K562 (cell line): ENCODE data around the gene GMPR. TPM values are rescaled to one million over a fixed set of nuclear protein-coding genes. Genes with fewer than 3 reads are reported as not detected.

Experiments
- ATAC-seq: fragments of 200-7000 bp; cut with Tn5 transposase; 3 replicates; pipeline ENCODE4 v1.9.1; 2020; ENCODE audit warnings: moderate library complexity
- BruUV-seq: library from RNA; stranded (reverse); fragments of 400-500 nt; replicated peaks from 2 replicates; lab custom pipeline; 2021; lab: Mats Ljungman, UMichigan
- CTCF ChIA-PET: fragments of 300-600 bp; formaldehyde crosslinking; extraction: SDS; loops from one replicate; lab custom pipeline; 2021; ENCODE audit warnings: low intra/inter-chr PET ratio; lab: Yijun Ruan, JAX
- POLR2A ChIA-PET: fragments of 300-600, 350-650 bp; sonication (Branson Sonifier 250); formaldehyde crosslinking; extraction: SDS; loops from one replicate; lab custom pipeline; 2021; ENCODE audit warnings: antibody characterized with exemption, inconsistent platforms; lab: Yijun Ruan, JAX
- DNase-seq, 4 experiments: peaks; one replicate each; pipeline versions ENCODE4 v3.0.0 to v3.0.0-alpha.2; 2011 to 2018; ENCODE audit warnings: low spot score in 3 of 4, mixed read lengths in 3 of 4; ENCODE audit errors: extremely low read depth in 1 of 4
- FAIRE-seq: peaks from 2 replicates; lab custom pipeline; 2011; peaks lifted over from hg19 to GRCh38; lab: Jason Lieb, UNC
- H2AFZ ChIP-seq: 2 replicates; pipeline ENCODE4 v1.6.0; 2011; ENCODE audit warnings: low read depth, low read length, control low read depth, inconsistent platforms
- H3K27ac ChIP-seq: fragments of 200-600 bp; 3 replicates; pipeline ENCODE4 v1.8.0; 2011; ENCODE audit warnings: low read depth, mild to moderate bottlenecking, control low read depth, inconsistent platforms, low read length, moderate library complexity, mixed read lengths; ENCODE audit errors: extremely low read depth
- H3K27me3 ChIP-seq, 2 experiments: fragments of 300-600 bp in 1 of 2; 2 replicates in 1 of 2; 3 replicates in 1 of 2; pipeline versions ENCODE4 v1.6.0 to v1.8.0; 2011; ENCODE audit warnings: inconsistent platforms in 2 of 2, low read length in 2 of 2, mild to moderate bottlenecking in 1 of 2, mixed read lengths in 1 of 2, moderate library complexity in 1 of 2; ENCODE audit not compliant: control insufficient read depth in 2 of 2, insufficient read depth in 2 of 2
- H3K36me3 ChIP-seq: fragments of 300-600 bp; 3 replicates; pipeline ENCODE4 v1.8.0; 2011; ENCODE audit warnings: mild to moderate bottlenecking, low read length, inconsistent platforms; ENCODE audit not compliant: control insufficient read depth, insufficient read depth
- H3K4me1 ChIP-seq, 2 experiments: fragments of 200-600 bp in 1 of 2; replicated peaks in 1 of 2; 2 replicates in 1 of 2; 3 replicates in 1 of 2; pipeline versions ENCODE4 v1.5.1 to v1.8.0; 2011; ENCODE audit warnings: inconsistent platforms in 2 of 2, low read length in 2 of 2, mild to moderate bottlenecking in 1 of 2, mixed read lengths in 1 of 2, moderate library complexity in 1 of 2; ENCODE audit not compliant: control insufficient read depth in 2 of 2, insufficient read depth in 2 of 2
- H3K4me2 ChIP-seq: 2 replicates; pipeline ENCODE4 v1.6.1; 2011; ENCODE audit warnings: low read length, control low read depth, inconsistent platforms, mixed read lengths; ENCODE audit not compliant: insufficient read depth
- H3K4me3 ChIP-seq: fragments of 200-600 bp; sonication (generic), shearing (Covaris generic); 2 replicates; pipeline ENCODE4 v1.5.1; 2016; ENCODE audit warnings: control low read depth, inconsistent platforms
- H3K79me2 ChIP-seq: fragments of 200-600 bp; 3 replicates; pipeline ENCODE4 v1.8.0; 2011; ENCODE audit warnings: low read length, inconsistent platforms; ENCODE audit not compliant: control insufficient read depth, insufficient read depth
- H3K9ac ChIP-seq, 2 experiments: 2 replicates each; pipeline versions ENCODE4 v1.6.0 to v1.6.1; 2011; ENCODE audit warnings: low read depth in 2 of 2, low read length in 2 of 2, control low read depth in 1 of 2, inconsistent platforms in 1 of 2, mild to moderate bottlenecking in 1 of 2, mixed read lengths in 1 of 2; ENCODE audit not compliant: insufficient read depth in 1 of 2
- H3K9me1 ChIP-seq: one replicate; pipeline ENCODE4 v1.6.0; 2011; ENCODE audit warnings: inconsistent platforms, mild to moderate bottlenecking, low read length, moderate library complexity; ENCODE audit not compliant: control insufficient read depth, insufficient read depth
- H3K9me3 ChIP-seq: replicated peaks from 2 replicates; pipeline ENCODE4 v1.5.1; 2011; ENCODE audit warnings: low read depth, low read length, inconsistent platforms; ENCODE audit not compliant: control insufficient read depth, insufficient read depth
- H4K20me1 ChIP-seq: replicated peaks from 2 replicates; pipeline ENCODE4 v1.6.1; 2011; ENCODE audit warnings: low read length, inconsistent platforms, mixed read lengths; ENCODE audit not compliant: control insufficient read depth, insufficient read depth
- CBX3 ChIP-seq, 2 experiments: IDR thresholded peaks; 1 replicate in 1 of 2; 2 replicates in 1 of 2; pipeline ENCODE4 v1.6.1; 2012; ENCODE audit warnings: inconsistent platforms in 2 of 2, low read length in 2 of 2, borderline replicate concordance in 1 of 2, control low read depth in 1 of 2
- CHCHD3 ChIP-seq: fragments of 250-450 bp; sonication (Bioruptor Pico); IDR thresholded peaks from 2 replicates; pipeline ENCODE4 v2.1.2; 2022; ENCODE audit warnings: mild to moderate bottlenecking
- DIDO1 ChIP-seq: fragments of 450-650 bp; IDR thresholded peaks from 2 replicates; pipeline ENCODE4 v1.6.1; 2016; ENCODE audit warnings: low read depth, missing biosample characterization, missing genetic modification characterization
- FOXP1 ChIP-seq: sonication (generic); formaldehyde crosslinking; IDR thresholded peaks from 2 replicates; pipeline ENCODE4 v1.8.0; 2022; ENCODE audit warnings: mild to moderate bottlenecking, missing genetic modification reagents
- HNRNPH1 ChIP-seq: fragments of 200-400 bp; formaldehyde crosslinking; optimal IDR thresholded peaks from 2 replicates; pipeline ENCODE3; 2017; ENCODE audit warnings: low read depth, mild to moderate bottlenecking, low read length, moderate library complexity
- KLF6 ChIP-seq: fragments of 250-450 bp; sonication (Bioruptor Pico); IDR thresholded peaks from 2 replicates; pipeline ENCODE4 v1.4.0; 2020; ENCODE audit warnings: mild to moderate bottlenecking, moderate library complexity, borderline replicate concordance
- SNAPC5 ChIP-seq: fragments of 250-450 bp; sonication (Bioruptor Pico); IDR thresholded peaks from 2 replicates; pipeline ENCODE4 v1.8.0; 2021; ENCODE audit warnings: moderate library complexity, mild to moderate bottlenecking, inconsistent platforms
- ZNF347 ChIP-seq: fragments of 450-650 bp; formaldehyde crosslinking; IDR thresholded peaks from 2 replicates; pipeline ENCODE4 v1.4.0; 2020; ENCODE audit warnings: low read depth, mild to moderate bottlenecking, moderate library complexity
- ZNF76 ChIP-seq: fragments of 250-450 bp; sonication (Bioruptor Pico); IDR thresholded peaks from 2 replicates; pipeline ENCODE4 v1.4.0; 2020; ENCODE audit warnings: mild to moderate bottlenecking, moderate library complexity, borderline replicate concordance
- WGBS: fragments of 100-300 bp; shearing (Covaris generic); methylation state at CpG from one replicate; pipeline ENCODE4 v1.1.6; 2016; ENCODE audit warnings: low coverage, mixed read lengths; ENCODE audit not compliant: insufficient coverage; ENCODE audit errors: missing lambda C conversion rate; 5-methylcytosine and 5-hydroxymethylcytosine counted together
- in situ Hi-C: fragments of 300-500 bp; cut with MboI; formaldehyde crosslinking; loops from 4 replicates; pipeline ENCODE4 v1.15.0; 2018; ENCODE audit warnings: inconsistent platforms, mixed read lengths
- intact Hi-C: fragments of 100-400 bp; cut with micrococcal nuclease; formaldehyde crosslinking; loops from 2 replicates; pipeline ENCODE4 v1.14.2; 2022
- polyA plus RNA-seq, 8 experiments: library from polyadenylated mRNA; depleted of rRNA in 4 of 8; stranded (reverse) in 5 of 8; unstranded in 3 of 8; fragments of >200 nt; fragmentation: Nextera tagmentation in 2 of 8; fragmentation: Illumina TruSeq in 1 of 8; extraction: Ambion mirVana in 2 of 8; extraction: Trizol in 1 of 8; gene quantifications; 2 replicates each; pipeline versions ENCODE4 v1.2.1 to v1.2.3, GENCODE V29; 2011 to 2014; ENCODE audit warnings: inconsistent platforms in 1 of 8, missing spikeins in 1 of 8
- total RNA-seq, 7 experiments: library from RNA; depleted of rRNA in 6 of 7; stranded (reverse); fragments of >200 nt in 6 of 7; fragmentation: Illumina TruSeq in 2 of 7; extraction: Trizol in 2 of 7; gene quantifications; 2 replicates each; pipeline versions ENCODE4 v1.2.1 to v1.2.3, GENCODE V29; 2011 to 2021; ENCODE audit warnings: low replicate concordance in 1 of 7

GMPR gene
- total and polyA plus RNA-seq, 9 of the 15 experiments (the other 6 are each of a cell fraction or from before 2014, with no cell fraction given): 34.6 to 83.7 (median 49.8) TPM

GRCh38 chr6:16292432-16292831 is 54.0 kb downstream of the GMPR start:
- Histone ChIP-seq H3K79me2 (no peaks in the 10 kb centered on the region), H4K20me1 (no peaks in the 10 kb centered on the region), H2AFZ (no peak overlapping the region), H3K4me2 (no peak overlapping the region), H3K36me3 (peaks cover 67% of the 10 kb centered on the region), H3K27ac (no peak overlapping the region), H3K9me1 (no peaks in the 10 kb centered on the region), H3K27me3 (no peaks in the 10 kb centered on the region), H3K4me3 (no peak overlapping the region), H3K9me3 (no peaks in the 10 kb centered on the region), H3K4me1 (peaks cover 0 to 7% of the 10 kb centered on the region in 2 experiments; a peak in 1 of 5 replicates), H3K9ac (no peak overlapping the region)
- ChIA-PET CTCF (no interaction called here), POLR2A (interaction anchor here (0.5 to 5.3 kb wide), 3 partner anchors 15 to 26 kb away, joined by 3 to 36 read pairs (median 13); no protein-coding TSS in a partner anchor)
- DNase-seq: no peak
- BruUV-seq: no TSS peak
- WGBS: 62% methylated on average over 5 of the region's 5 CpGs
- in situ Hi-C loops (no loop called here), intact Hi-C loops (no loop called here)
- FAIRE-seq: no peak
- no peak for TF ChIP-seq ZNF347
- no peak for TF ChIP-seq ZNF76 (CRISPR knock-in tag)
- no peak for TF ChIP-seq HNRNPH1
- no peak for TF ChIP-seq FOXP1 (CRISPR knock-in tag)
- TF ChIP-seq CHCHD3 (CRISPR knock-in tag): no peak
- TF ChIP-seq KLF6 (CRISPR knock-in tag): no peak
- no peak for TF ChIP-seq DIDO1 (tag)
- TF ChIP-seq CBX3 (IDR thresholded peaks at IDR 0.05; ENCODE audit: borderline replicate concordance in 1 of 2, low read length in 2 of 2): no peak
- no peak for TF ChIP-seq SNAPC5 (CRISPR knock-in tag)
- no peak for ATAC-seq
